Mesenchymal stem cell (in vitro differentiated cells and primary cell): ENCODE data around the gene NAALADL2.

Experiments used
- DNase-seq: peaks from one replicate; pipeline ENCODE4 v3.0.0-alpha.2; 2013
- H2AFZ ChIP-seq: one replicate; pipeline ENCODE4 v1.6.1; 2013; ENCODE audit warnings: low read depth, mild to moderate bottlenecking, control low read depth, inconsistent platforms, low read length, moderate library complexity
- H2AK5ac ChIP-seq: 2 replicates; pipeline ENCODE4 v1.6.1; 2013; ENCODE audit warnings: low read length, moderate library complexity, mild to moderate bottlenecking, inconsistent platforms; ENCODE audit not compliant: severe bottlenecking
- H2BK120ac ChIP-seq: one replicate; pipeline ENCODE4 v1.6.1; 2013; ENCODE audit warnings: low read depth, mild to moderate bottlenecking, inconsistent platforms, low read length, moderate library complexity
- H2BK12ac ChIP-seq, 2 experiments: one replicate each; pipeline ENCODE4 v1.6.1; 2013; ENCODE audit warnings: inconsistent platforms in 2 of 2, low read length in 2 of 2, mild to moderate bottlenecking in 2 of 2, moderate library complexity in 2 of 2, control low read depth in 1 of 2
- H2BK15ac ChIP-seq: one replicate; pipeline ENCODE4 v1.6.1; 2013; ENCODE audit warnings: mild to moderate bottlenecking, low read depth, inconsistent platforms; ENCODE audit not compliant: poor library complexity, severe bottlenecking
- H2BK5ac ChIP-seq: 2 replicates; pipeline ENCODE4 v1.6.1; 2013; ENCODE audit warnings: low read depth, mild to moderate bottlenecking, low read length, control low read depth, inconsistent platforms; ENCODE audit not compliant: poor library complexity, severe bottlenecking
- H3K14ac ChIP-seq, 2 experiments: one replicate each; pipeline ENCODE4 v1.6.1; 2013; ENCODE audit warnings: inconsistent platforms in 2 of 2, low read length in 2 of 2, control low read depth in 1 of 2, mild to moderate bottlenecking in 1 of 2, moderate library complexity in 1 of 2
- H3K18ac ChIP-seq, 2 experiments: one replicate each; pipeline ENCODE4 v1.6.1; 2013; ENCODE audit warnings: inconsistent platforms in 2 of 2, low read length in 2 of 2, control low read depth in 1 of 2, low read depth in 1 of 2, mild to moderate bottlenecking in 1 of 2
- H3K23ac ChIP-seq, 2 experiments: one replicate each; pipeline ENCODE4 v1.6.1; 2013; ENCODE audit warnings: inconsistent platforms in 2 of 2, low read length in 2 of 2, mild to moderate bottlenecking in 2 of 2, moderate library complexity in 2 of 2, control low read depth in 1 of 2
- H3K27ac ChIP-seq: 2 replicates; pipeline ENCODE4 v1.5.1; 2013; ENCODE audit warnings: mild to moderate bottlenecking, moderate library complexity, low read length, control low read depth, inconsistent platforms; ENCODE audit not compliant: poor library complexity, severe bottlenecking
- H3K27me3 ChIP-seq, 2 experiments: 2 replicates each; pipeline versions ENCODE4 v1.6.1 to v1.7.0; 2013; ENCODE audit warnings: low read length in 2 of 2, mild to moderate bottlenecking in 2 of 2, moderate library complexity in 2 of 2, control low read depth in 1 of 2, inconsistent platforms in 1 of 2; ENCODE audit not compliant: control insufficient read depth in 1 of 2, insufficient read depth in 1 of 2
- H3K36me3 ChIP-seq, 2 experiments: 2 replicates each; pipeline versions ENCODE4 v1.6.1 to v1.7.0; 2013; ENCODE audit warnings: low read length in 2 of 2, control low read depth in 1 of 2, inconsistent platforms in 1 of 2, low read depth in 1 of 2, mild to moderate bottlenecking in 1 of 2; ENCODE audit not compliant: insufficient read depth in 2 of 2, control insufficient read depth in 1 of 2
- H3K4ac ChIP-seq, 2 experiments: one replicate each; pipeline ENCODE4 v1.6.1; 2013; ENCODE audit warnings: inconsistent platforms in 2 of 2, low read length in 2 of 2, mild to moderate bottlenecking in 2 of 2, moderate library complexity in 2 of 2, control low read depth in 1 of 2, low read depth in 1 of 2
- H3K4me1 ChIP-seq: 2 replicates; pipeline ENCODE4 v1.6.1; 2013; ENCODE audit warnings: low read depth, low read length, control low read depth; ENCODE audit not compliant: control insufficient read depth, insufficient read depth
- H3K4me2 ChIP-seq: 2 replicates; pipeline ENCODE4 v1.6.1; 2013; ENCODE audit warnings: low read length, mild to moderate bottlenecking, inconsistent platforms; ENCODE audit not compliant: poor library complexity, severe bottlenecking
- H3K4me3 ChIP-seq, 2 experiments: 2 replicates each; pipeline versions ENCODE4 v1.5.1 to v1.7.0; 2013; ENCODE audit warnings: low read length in 2 of 2, mild to moderate bottlenecking in 2 of 2, control low read depth in 1 of 2, low read depth in 1 of 2; ENCODE audit not compliant: insufficient read depth in 1 of 2
- H3K79me1 ChIP-seq: replicated peaks from 2 replicates; pipeline ENCODE4 v1.6.1; 2013; ENCODE audit warnings: mild to moderate bottlenecking, control low read depth, low read length, inconsistent platforms; ENCODE audit not compliant: poor library complexity, severe bottlenecking
- H3K9ac ChIP-seq: 2 replicates; pipeline ENCODE4 v1.7.0; 2013; ENCODE audit warnings: mild to moderate bottlenecking, low read length, moderate library complexity
- H3K9me3 ChIP-seq: 2 replicates; pipeline ENCODE4 v1.7.0; 2013; ENCODE audit warnings: mild to moderate bottlenecking, low read length; ENCODE audit not compliant: control insufficient read depth
- H4K8ac ChIP-seq: one replicate; pipeline ENCODE4 v1.6.1; 2013; ENCODE audit warnings: inconsistent platforms, mild to moderate bottlenecking, low read length, moderate library complexity
- H4K91ac ChIP-seq: one replicate; pipeline ENCODE4 v1.6.1; 2013; ENCODE audit warnings: mild to moderate bottlenecking, low read length, inconsistent platforms
- WGBS: methylation state at CpG from one replicate; pipeline ENCODE4 v1.1.7; 2013; ENCODE audit warnings: mixed read lengths; 5-methylcytosine and 5-hydroxymethylcytosine counted together

Gene NAALADL2

DNA sequence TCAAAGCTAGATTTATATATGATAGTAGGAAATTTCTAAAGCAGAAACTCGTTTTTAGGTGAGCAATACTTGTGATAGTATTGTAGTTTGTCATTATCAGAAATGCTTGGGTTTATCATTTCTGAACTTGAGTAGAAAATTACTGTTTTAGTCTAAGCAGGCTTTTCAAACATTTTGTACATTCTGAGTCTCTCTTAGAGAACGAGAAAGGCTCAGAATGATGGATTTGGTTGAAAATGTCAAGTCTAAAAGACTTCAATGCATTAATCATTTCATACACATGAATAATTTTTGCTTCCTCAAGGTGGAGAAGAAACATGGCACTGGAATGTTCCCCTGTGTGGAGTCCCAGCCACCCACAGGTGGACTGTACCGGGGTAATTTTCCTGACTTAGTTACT is 387.1 kb downstream of the NAALADL2 start:
- Histone ChIP-seq H2BK15ac (no peak overlapping the region), H4K91ac (no peak overlapping the region), H3K4me2 (no peak overlapping the region), H3K4me3 (no peak overlapping the region), H3K4me1 (no peaks in the 10 kb centered on the region), H2BK5ac (no peak overlapping the region), H3K9ac (no peak overlapping the region), H3K27me3 (no peaks in the 10 kb centered on the region), H2BK120ac (no peak overlapping the region), H3K79me1 (no peaks in the 10 kb centered on the region), H3K23ac (no peak overlapping the region), H3K36me3 (no peaks in the 10 kb centered on the region), H3K18ac (no peak overlapping the region), H3K14ac (no peak overlapping the region), H2BK12ac (no peak overlapping the region), H3K4ac (no peak overlapping the region), H4K8ac (no peak overlapping the region), H2AK5ac (no peak overlapping the region), H3K9me3 (no peaks in the 10 kb centered on the region), H3K27ac (no peak overlapping the region), H2AFZ (no peak overlapping the region)
- DNase-seq, result no peak
- WGBS, result 10% methylated on average over 1 of the region's 3 CpGs

GRCh38 chr3:175246766-175247165 is 387.6 kb downstream of the NAALADL2 start:
- Histone ChIP-seq H2AK5ac (no peak overlapping the region), H4K8ac (no peak overlapping the region), H3K27ac (no peak overlapping the region), H2BK12ac (no peak overlapping the region), H3K4me2 (no peak overlapping the region), H3K36me3 (no peaks in the 10 kb centered on the region), H3K14ac (no peak overlapping the region), H2BK120ac (no peak overlapping the region), H3K23ac (no peak overlapping the region), H3K9ac (no peak overlapping the region), H3K79me1 (no peaks in the 10 kb centered on the region), H4K91ac (no peak overlapping the region), H3K18ac (no peak overlapping the region), H3K4me1 (no peaks in the 10 kb centered on the region), H3K27me3 (no peaks in the 10 kb centered on the region), H3K4me3 (no peak overlapping the region), H2BK5ac (no peak overlapping the region), H2BK15ac (no peak overlapping the region), H2AFZ (no peak overlapping the region), H3K4ac (no peak overlapping the region), H3K9me3 (no peaks in the 10 kb centered on the region)
- DNase-seq, result no peak
- no CpG with 5 or more reads among the region's 1 CpG for WGBS

DNA sequence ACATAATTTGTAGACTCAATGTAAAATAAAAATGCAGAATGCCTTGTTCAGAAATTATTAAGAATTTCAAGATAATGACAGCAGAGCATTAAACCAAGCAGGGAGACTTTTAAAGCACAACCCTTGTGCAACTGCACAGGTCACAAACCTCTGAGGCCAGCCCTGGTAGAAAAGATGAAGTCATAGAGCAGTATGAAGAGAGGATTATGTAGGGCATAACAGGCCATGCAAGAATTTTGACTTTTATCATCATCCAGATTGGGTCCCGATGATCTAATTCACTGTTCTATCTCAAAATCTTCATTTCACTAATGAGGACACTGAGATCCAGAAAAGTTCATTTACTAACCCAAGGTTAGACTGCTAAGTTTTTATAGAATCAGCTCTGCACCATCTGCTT is 388.5 kb downstream of the NAALADL2 start:
- Histone ChIP-seq H3K9ac (no peak overlapping the region), H2BK15ac (no peak overlapping the region), H3K4me3 (no peak overlapping the region), H3K36me3 (no peaks in the 10 kb centered on the region), H2AFZ (no peak overlapping the region), H3K14ac (no peak overlapping the region), H3K27me3 (no peaks in the 10 kb centered on the region), H3K23ac (no peak overlapping the region), H2BK120ac (no peak overlapping the region), H3K27ac (no peak overlapping the region), H4K8ac (no peak overlapping the region), H3K4me1 (no peaks in the 10 kb centered on the region), H3K18ac (no peak overlapping the region), H3K79me1 (no peaks in the 10 kb centered on the region), H4K91ac (no peak overlapping the region), H3K4me2 (no peak overlapping the region), H2AK5ac (no peak overlapping the region), H3K4ac (no peak overlapping the region), H2BK12ac (no peak overlapping the region), H3K9me3 (no peaks in the 10 kb centered on the region), H2BK5ac (no peak overlapping the region)
- WGBS, result 100% methylated on average over 1 of the region's 1 CpG
- no peak for DNase-seq

GRCh38 chr3:175248832-175249231 is 389.7 kb downstream of the NAALADL2 start:
- Histone ChIP-seq H3K4ac (no peak overlapping the region), H3K79me1 (no peaks in the 10 kb centered on the region), H4K8ac (no peak overlapping the region), H2BK120ac (no peak overlapping the region), H2BK12ac (no peak overlapping the region), H2AK5ac (no peak overlapping the region), H3K9ac (no peak overlapping the region), H3K18ac (no peak overlapping the region), H3K4me3 (no peak overlapping the region), H2BK15ac (no peak overlapping the region), H2AFZ (no peak overlapping the region), H3K23ac (no peak overlapping the region), H2BK5ac (no peak overlapping the region), H3K4me1 (no peaks in the 10 kb centered on the region), H3K27ac (no peak overlapping the region), H3K36me3 (no peaks in the 10 kb centered on the region), H3K14ac (no peak overlapping the region), H3K9me3 (no peaks in the 10 kb centered on the region), H3K4me2 (no peak overlapping the region), H4K91ac (no peak overlapping the region), H3K27me3 (no peaks in the 10 kb centered on the region)
- no CpG with 5 or more reads among the region's 2 CpGs for WGBS
- no peak for DNase-seq
